ENCODE results near the gene CD247. TPM values are rescaled to one million over a fixed set of nuclear protein-coding genes. Genes with fewer than 3 reads are reported as not detected.

The CD247 gene
- total and polyA plus RNA-seq, 10 of the 15 experiments (the other 5 are each of a cell fraction or from before 2014, with no cell fraction given): 0.10 to 0.77 (median 0.30) TPM

- no peak for TF ChIP-seq ATF2 (IDR thresholded peaks at IDR 0.05; ENCODE audit: low read length)
- no peak for TF ChIP-seq E2F4 (IDR thresholded peaks at IDR 0.05; ENCODE audit: low read depth, low read length)
Observed at GRCh38 chr1:167472752-167473521, 45.4 kb downstream of the CD247 start (continued).

- CTCF ChIA-PET: no interaction called here
- H3K4me1 ChIP-seq (ENCODE audit: control insufficient read depth, insufficient read depth, low read length): no peaks in the 10 kb centered on the region
Observed at GRCh38 chr1:167471568-167471967, 46.8 kb downstream of the CD247 start.

More at GRCh38 chr1:167471568-167471967, 46.8 kb downstream of the CD247 start:
- in situ Hi-C loops (cut with MboI): no loop called here
- no TSS peak for BruUV-seq (replicated peaks)
- 73% methylated on average over 5 of the region's 5 CpGs for WGBS (ENCODE audit: insufficient coverage, insufficient replicate concordance, low lambda C conversion rate, missing lambda C conversion rate)
- intact Hi-C loops (cut with micrococcal nuclease; ENCODE audit: unreplicated experiment): no loop called here
- Histone ChIP-seq H3K4me3 (no peak overlapping the region), H2AFZ (ENCODE audit: control insufficient read depth, low read depth, low read length) (no peak overlapping the region), H3K9ac (ENCODE audit: control insufficient read depth, insufficient read depth, low read length) (no peak overlapping the region), H3K36me3 (ENCODE audit: control insufficient read depth in 2 of 2, insufficient read depth in 2 of 2, low read length in 1 of 2) (no peaks in the 10 kb centered on the region), H4K20me1 (ENCODE audit: control insufficient read depth, insufficient read depth) (no peaks in the 10 kb centered on the region), H3K4me2 (ENCODE audit: control insufficient read depth, insufficient read depth) (no peak overlapping the region), H3K27ac (ENCODE audit: control insufficient read depth, insufficient read depth) (no peak overlapping the region), H3K9me3 (replicated peaks; ENCODE audit: control insufficient read depth, insufficient read depth, low read length) (no peaks in the 10 kb centered on the region), H3K79me2 (ENCODE audit: control insufficient read depth, insufficient read depth, low read length) (no peaks in the 10 kb centered on the region), H3K27me3 (replicated peaks in 1 of 2; ENCODE audit: control insufficient read depth in 2 of 2, insufficient read depth in 2 of 2, low read length in 1 of 2) (no peaks in the 10 kb centered on the region; a peak in 1 of 4 replicates)
- no peak for TF ChIP-seq ELK1 (IDR thresholded peaks at IDR 0.05; ENCODE audit: low read depth, low read length)
- no peak for TF ChIP-seq RB1 (IDR thresholded peaks at IDR 0.05; ENCODE audit: borderline replicate concordance)
- TF ChIP-seq RAD51 (IDR thresholded peaks at IDR 0.05): no peak
- ChIA-PET RAD21 (ENCODE audit: unreplicated experiment) (no interaction called here), SMC1A (ENCODE audit: uncharacterized antibody, unreplicated experiment) (no interaction called here), POLR2A (no interaction called here)
- FAIRE-seq (no peak), DNase-seq (ENCODE audit: low read depth, low spot score) (no peak), ATAC-seq (no peak)
